Measurements from ENCODE around the gene RARRES2.

The RARRES2 gene

GRCh38 chr7:150365673-150366398 lies 24.4 kb upstream of the RARRES2 start:
- H3K36me3 ChIP-seq (ENCODE audit: insufficient read depth, insufficient read length, low read length) = peaks cover 15% of the 10 kb centered on the region
- H3K9me3 ChIP-seq (ENCODE audit: insufficient read depth, low read length) = no peaks in the 10 kb centered on the region
- peaks cover 5% of the 10 kb centered on the region for H3K4me1 ChIP-seq (ENCODE audit: insufficient read depth, insufficient read length)
- H3K4me3 ChIP-seq (ENCODE audit: insufficient read length, low read depth) = no peak overlapping the region
- DNase-seq (ENCODE audit: low read depth, low spot score) = no peak
- TF ChIP-seq SUZ12 (IDR thresholded peaks at IDR 0.05; ENCODE audit: extremely low read depth, insufficient read depth, insufficient read length) = no peak
- no peak for TF ChIP-seq YY1 (IDR thresholded peaks at IDR 0.05; ENCODE audit: insufficient read depth, insufficient read length)
- TF ChIP-seq ZNF274 (IDR thresholded peaks at IDR 0.05; ENCODE audit: low read depth, low read length) = no peak
- no peak overlapping the region for H3K9ac ChIP-seq (ENCODE audit: insufficient read length, low read depth)
- no peaks in the 10 kb centered on the region for H3K27me3 ChIP-seq (ENCODE audit: insufficient read depth, insufficient read length)

GRCh38 chr7:150365194-150365593 lies 23.8 kb upstream of the RARRES2 start:
- no peak for DNase-seq (ENCODE audit: low read depth, low spot score)
- Histone ChIP-seq H3K36me3 (ENCODE audit: insufficient read depth, insufficient read length, low read length) (peaks cover 8% of the 10 kb centered on the region), H3K9ac (ENCODE audit: insufficient read length, low read depth) (no peak overlapping the region), H3K4me3 (ENCODE audit: insufficient read length, low read depth) (no peak overlapping the region), H3K27me3 (ENCODE audit: insufficient read depth, insufficient read length) (no peaks in the 10 kb centered on the region), H3K4me1 (ENCODE audit: insufficient read depth, insufficient read length) (peaks cover 5% of the 10 kb centered on the region), H3K9me3 (ENCODE audit: insufficient read depth, low read length) (no peaks in the 10 kb centered on the region)
- TF ChIP-seq YY1 (IDR thresholded peaks at IDR 0.05; ENCODE audit: insufficient read depth, insufficient read length) = no peak
- no peak for TF ChIP-seq ZNF274 (IDR thresholded peaks at IDR 0.05; ENCODE audit: low read depth, low read length)
- TF ChIP-seq SUZ12 (IDR thresholded peaks at IDR 0.05; ENCODE audit: extremely low read depth, insufficient read depth, insufficient read length) = no peak

GRCh38 chr7:150363872-150364271 lies 22.4 kb upstream of the RARRES2 start:
- DNase-seq (ENCODE audit: low read depth, low spot score) = no peak
- Histone ChIP-seq H3K36me3 (ENCODE audit: insufficient read depth, insufficient read length, low read length) (no peaks in the 10 kb centered on the region), H3K4me3 (ENCODE audit: insufficient read length, low read depth) (no peak overlapping the region), H3K9ac (ENCODE audit: insufficient read length, low read depth) (no peak overlapping the region), H3K4me1 (ENCODE audit: insufficient read depth, insufficient read length) (peaks cover 5% of the 10 kb centered on the region), H3K9me3 (ENCODE audit: insufficient read depth, low read length) (no peaks in the 10 kb centered on the region), H3K27me3 (ENCODE audit: insufficient read depth, insufficient read length) (no peaks in the 10 kb centered on the region)
- TF ChIP-seq ZNF274 (IDR thresholded peaks at IDR 0.05; ENCODE audit: low read depth, low read length) = no peak
- no peak for TF ChIP-seq YY1 (IDR thresholded peaks at IDR 0.05; ENCODE audit: insufficient read depth, insufficient read length)
- TF ChIP-seq SUZ12 (IDR thresholded peaks at IDR 0.05; ENCODE audit: extremely low read depth, insufficient read depth, insufficient read length) = no peak

GRCh38 chr7:150363370-150363769 lies 21.9 kb upstream of the RARRES2 start:
- no peak overlapping the region for H3K4me3 ChIP-seq (ENCODE audit: insufficient read length, low read depth)
- H3K27me3 ChIP-seq (ENCODE audit: insufficient read depth, insufficient read length) = no peaks in the 10 kb centered on the region
- H3K9ac ChIP-seq (ENCODE audit: insufficient read length, low read depth) = no peak overlapping the region
- TF ChIP-seq ZNF274 (IDR thresholded peaks at IDR 0.05; ENCODE audit: low read depth, low read length) = no peak
- no peak for TF ChIP-seq YY1 (IDR thresholded peaks at IDR 0.05; ENCODE audit: insufficient read depth, insufficient read length)
- TF ChIP-seq SUZ12 (IDR thresholded peaks at IDR 0.05; ENCODE audit: extremely low read depth, insufficient read depth, insufficient read length) = no peak
- no peak for DNase-seq (ENCODE audit: low read depth, low spot score)
- H3K36me3 ChIP-seq (ENCODE audit: insufficient read depth, insufficient read length, low read length) = no peaks in the 10 kb centered on the region
- H3K4me1 ChIP-seq (ENCODE audit: insufficient read depth, insufficient read length) = peaks cover 5% of the 10 kb centered on the region
- H3K9me3 ChIP-seq (ENCODE audit: insufficient read depth, low read length) = no peaks in the 10 kb centered on the region

- H3K9me3 ChIP-seq (ENCODE audit: insufficient read depth, low read length) = no peaks in the 10 kb centered on the region
- no peak overlapping the region for H3K9ac ChIP-seq (ENCODE audit: insufficient read length, low read depth)
- H3K4me1 ChIP-seq (ENCODE audit: insufficient read depth, insufficient read length) = peaks cover 5% of the 10 kb centered on the region
- H3K36me3 ChIP-seq (ENCODE audit: insufficient read depth, insufficient read length, low read length) = no peaks in the 10 kb centered on the region
- no peak for DNase-seq (ENCODE audit: low read depth, low spot score)
- H3K27me3 ChIP-seq (ENCODE audit: insufficient read depth, insufficient read length) = no peaks in the 10 kb centered on the region
- no peak overlapping the region for H3K4me3 ChIP-seq (ENCODE audit: insufficient read length, low read depth)
- TF ChIP-seq YY1 (IDR thresholded peaks at IDR 0.05; ENCODE audit: insufficient read depth, insufficient read length) (no peak), SUZ12 (IDR thresholded peaks at IDR 0.05; ENCODE audit: extremely low read depth, insufficient read depth, insufficient read length) (no peak), ZNF274 (IDR thresholded peaks at IDR 0.05; ENCODE audit: low read depth, low read length) (no peak)
Measured at GRCh38 chr7:150361807-150362621, 20.6 kb upstream of the RARRES2 start.

GRCh38 chr7:150361402-150361801 lies 20.0 kb upstream of the RARRES2 start:
- no peaks in the 10 kb centered on the region for H3K27me3 ChIP-seq (ENCODE audit: insufficient read depth, insufficient read length)
- TF ChIP-seq YY1 (IDR thresholded peaks at IDR 0.05; ENCODE audit: insufficient read depth, insufficient read length) = no peak
- no peak for TF ChIP-seq SUZ12 (IDR thresholded peaks at IDR 0.05; ENCODE audit: extremely low read depth, insufficient read depth, insufficient read length)
- no peak for TF ChIP-seq ZNF274 (IDR thresholded peaks at IDR 0.05; ENCODE audit: low read depth, low read length)
- H3K36me3 ChIP-seq (ENCODE audit: insufficient read depth, insufficient read length, low read length) = no peaks in the 10 kb centered on the region
- peaks cover 5% of the 10 kb centered on the region for H3K4me1 ChIP-seq (ENCODE audit: insufficient read depth, insufficient read length)
- H3K4me3 ChIP-seq (ENCODE audit: insufficient read length, low read depth) = no peak overlapping the region
- H3K9ac ChIP-seq (ENCODE audit: insufficient read length, low read depth) = no peak overlapping the region
- DNase-seq (ENCODE audit: low read depth, low spot score) = no peak
- H3K9me3 ChIP-seq (ENCODE audit: insufficient read depth, low read length) = no peaks in the 10 kb centered on the region
